ENCODE measurements around the gene MORN1. TPM values are rescaled to one million over a fixed set of nuclear protein-coding genes. Genes with fewer than 3 reads are reported as not detected.

Gene MORN1
- total and polyA plus RNA-seq, 2 of the 4 experiments (the other 2 are of a cell fraction), result 3.0 to 4.2 TPM

DNA sequence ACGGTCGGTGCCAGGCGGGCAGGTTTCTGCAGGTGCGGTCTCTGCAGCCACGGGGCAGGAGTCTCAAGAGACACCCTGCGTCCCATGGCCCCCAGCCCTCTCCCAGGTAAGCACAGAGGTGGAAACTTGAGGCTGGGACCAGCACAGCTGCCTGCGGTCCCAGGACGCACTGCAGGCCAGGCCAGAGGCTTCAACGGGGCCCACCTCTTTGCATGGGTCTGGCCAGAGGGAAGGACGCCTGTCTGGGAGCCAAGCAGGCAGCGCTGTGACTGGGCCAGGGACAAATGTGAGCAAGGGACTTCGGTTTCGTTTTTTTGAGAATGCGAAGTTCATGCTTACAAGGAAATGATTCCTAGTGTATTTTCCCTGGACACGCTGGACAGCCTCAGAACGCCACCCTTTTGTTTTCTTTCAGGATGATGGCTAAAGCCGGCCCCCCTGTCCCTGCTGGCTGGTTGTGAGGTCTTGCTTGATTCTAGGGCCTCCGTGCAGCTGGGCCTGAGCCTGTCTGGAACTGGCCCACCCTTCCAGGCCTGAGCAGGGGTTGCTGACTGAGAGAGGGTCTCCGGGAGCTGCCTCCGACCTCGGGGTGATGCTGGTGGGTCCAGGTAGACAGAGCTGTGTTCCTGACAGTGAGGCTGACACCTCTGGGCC is 38.3 kb downstream of the MORN1 start:
- Histone ChIP-seq H2AK5ac (ENCODE audit: low read depth, low read length) (no peak overlapping the region), H4K91ac (ENCODE audit: insufficient read depth, low read depth, low read length) (no peak overlapping the region), H3K23ac (ENCODE audit: low read depth, low read length) (no peak overlapping the region), H2AFZ (replicated peaks; ENCODE audit: low read length, poor library complexity) (no peak overlapping the region), H3K4me2 (ENCODE audit: low read depth, low read length) (no peak overlapping the region), H3K9me3 (ENCODE audit: control insufficient read depth, insufficient read depth, low read length) (no peaks in the 10 kb centered on the region), H3K9ac (ENCODE audit: low read depth, low read length) (no peak overlapping the region), H3K27me3 (ENCODE audit: control insufficient read depth, insufficient read depth, low read length) (no peaks in the 10 kb centered on the region), H3K36me3 (ENCODE audit: control insufficient read depth, insufficient read depth, low read length) (no peaks in the 10 kb centered on the region), H3K18ac (ENCODE audit: low read depth, low read length) (no peak overlapping the region), H3K4ac (ENCODE audit: low read depth, low read length) (no peak overlapping the region), H4K8ac (ENCODE audit: low read depth in 2 of 2, low read length in 2 of 2) (no peak overlapping the region), H3K27ac (ENCODE audit: insufficient read depth, low read length) (no peak overlapping the region), H3K9me1 (ENCODE audit: insufficient read depth, low read length) (no peaks in the 10 kb centered on the region), H3K79me1 (ENCODE audit: low read depth in 1 of 2, low read length in 2 of 2) (no peaks in the 10 kb centered on the region), H3K56ac (ENCODE audit: extremely low read depth, insufficient read depth, low read length) (no peak overlapping the region), H3K4me1 (ENCODE audit: control insufficient read depth, insufficient read depth, low read length) (no peaks in the 10 kb centered on the region), H4K20me1 (ENCODE audit: insufficient read depth, low read length) (no peaks in the 10 kb centered on the region), H2BK15ac (ENCODE audit: low read depth, low read length) (no peak overlapping the region), H2AK9ac (replicated peaks; ENCODE audit: low read depth, low read length, poor library complexity) (no peak overlapping the region), H4K5ac (ENCODE audit: low read depth, low read length) (no peak overlapping the region), H2BK120ac (ENCODE audit: low read depth, low read length) (no peak overlapping the region), H2BK5ac (ENCODE audit: low read depth, low read length, poor library complexity, severe bottlenecking) (no peak overlapping the region), H2BK20ac (ENCODE audit: low read depth, low read length) (no peak overlapping the region), H3K4me3 (ENCODE audit: insufficient read depth, low read depth, low read length) (no peak overlapping the region), H3K14ac (replicated peaks; ENCODE audit: low read depth, low read length) (no peak overlapping the region)
- WGBS, 2 experiments (ENCODE audit: extremely low coverage in 2 of 2, insufficient read length in 1 of 2), result 85% methylated on average over 12 of the region's 21 CpGs; no CpG with 5 or more reads in 1 of the 2 experiments
- BruUV-seq (replicated peaks), result no TSS peak
- no peak for DNase-seq
- intact Hi-C loops (cut with micrococcal nuclease) (no loop called here), dilution Hi-C loops (cut with HindIII; ENCODE audit: low sequenced_read_pairs, unreplicated experiment) (no loop called here), in situ Hi-C loops (cut with MboI; ENCODE audit: low sequenced_read_pairs) (loop anchor here (25.0 kb wide), 1 partner anchor 391 kb away; no protein-coding TSS in a partner anchor)
- ChIA-PET CTCF (no interaction called here), POLR2A (ENCODE audit: unreplicated experiment) (no interaction called here)
- no peak for ATAC-seq (ENCODE audit: low read depth)
- TF ChIP-seq CHD1 (IDR thresholded peaks at IDR 0.05; ENCODE audit: low read depth, low read length) (no peak), RFX5 (IDR thresholded peaks at IDR 0.05; ENCODE audit: low read depth, low read length) (no peak), FOS (IDR thresholded peaks at IDR 0.05; ENCODE audit: low read depth, low read length) (no peak), RCOR1 (IDR thresholded peaks at IDR 0.05; ENCODE audit: insufficient replicate concordance, low read length) (no peak), USF2 (IDR thresholded peaks at IDR 0.05; ENCODE audit: low read depth, low read length) (no peak), SMC3 (IDR thresholded peaks at IDR 0.05; ENCODE audit: low read depth, low read length) (no peak), ELK1 (IDR thresholded peaks at IDR 0.05; ENCODE audit: borderline replicate concordance, low read depth, low read length) (no peak), RAD21 (IDR thresholded peaks at IDR 0.05; ENCODE audit: low read length) (no peak), CTCF (conservative IDR thresholded peaks at IDR 0.05; ENCODE audit: low read depth, low read length) (no peak), MXI1 (IDR thresholded peaks at IDR 0.05; ENCODE audit: borderline replicate concordance, low read depth, low read length) (no peak)

Data from IMR-90 (cell line).